Measurements from ENCODE around the gene AMIGO3. TPM values are rescaled to one million over a fixed set of nuclear protein-coding genes. Genes with fewer than 3 reads are reported as not detected.
A peak's percentile ranks its signal among the peaks of the same experiment; 100 is the strongest.

The AMIGO3 gene
- polyA plus RNA-seq, 1 donor, result 2.7 TPM

DNA sequence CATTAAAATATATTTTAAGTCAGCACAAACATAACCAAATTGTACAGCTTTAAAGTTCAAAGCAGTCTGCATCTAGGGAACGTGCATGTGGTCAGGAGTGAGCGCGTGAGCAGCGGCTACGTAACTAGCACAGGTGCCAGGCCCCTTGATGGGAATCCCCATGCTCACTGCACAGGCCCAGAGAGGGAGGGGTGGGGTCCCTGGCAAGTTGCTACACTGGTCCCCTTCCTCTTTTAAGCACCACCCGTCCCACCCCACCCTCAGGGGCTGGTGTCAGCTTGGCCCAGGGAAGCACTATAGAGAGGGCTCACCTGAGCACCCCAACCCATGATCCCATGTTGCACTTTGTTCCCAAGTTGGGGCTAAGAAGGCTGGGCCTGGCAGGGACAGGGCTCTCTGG lies 5.1 kb upstream of the AMIGO3 start:
- DNase-seq (ENCODE audit: low read depth), result no peak

DNA sequence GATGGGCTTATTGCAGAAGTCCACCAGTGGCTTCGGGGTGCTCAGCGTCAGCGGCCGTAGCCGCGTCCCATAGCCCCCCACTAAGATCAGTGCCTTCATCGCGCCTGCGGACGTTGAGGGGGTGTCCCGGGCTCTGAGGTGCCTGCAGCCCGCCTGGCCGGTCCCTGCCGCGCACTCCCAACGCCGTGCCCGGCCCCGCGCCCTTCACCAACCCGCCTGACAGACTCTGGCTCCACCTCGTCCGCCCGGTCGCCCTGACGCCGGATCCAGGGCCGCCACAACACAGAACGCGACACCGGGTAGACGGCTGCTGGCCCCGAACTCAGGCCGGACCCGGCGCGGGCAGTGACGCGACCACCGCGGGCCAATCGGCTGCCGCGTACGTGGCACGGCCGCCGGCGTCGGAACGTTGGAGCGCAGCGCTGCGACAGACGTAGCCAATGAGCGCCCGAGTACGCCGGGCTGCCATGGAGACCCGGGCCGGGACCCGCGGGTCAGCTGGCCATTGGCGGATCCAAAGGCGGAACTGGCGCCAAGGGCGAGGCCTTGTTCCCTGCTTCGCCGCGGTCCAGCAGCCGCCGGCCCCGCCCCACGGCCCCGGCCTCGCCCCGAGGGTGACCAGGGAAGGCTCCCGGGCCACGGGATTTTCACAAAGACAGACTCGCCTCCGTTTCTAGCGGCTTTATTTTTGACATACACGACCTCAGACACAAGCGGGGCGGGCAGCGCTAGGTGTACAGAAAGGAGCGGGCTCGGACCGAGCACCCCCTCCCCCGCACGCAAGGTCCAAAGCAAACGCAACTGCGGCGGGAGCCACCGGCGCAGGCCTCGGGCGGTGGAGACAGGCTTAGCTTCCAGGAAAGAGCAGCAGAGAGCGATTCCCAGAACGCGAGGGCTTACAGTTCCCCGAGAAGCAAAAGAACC lies 4.4 kb upstream of the AMIGO3 start, which contains the start of gene GMPPB:
Gene GMPPB (minus strand): TSS at position 324 of the 924 bp plus-strand sequence. CDS start 225 bp downstream, at position 99.
- DNase-seq (ENCODE audit: low read depth), result peak; percentile 93

DNA sequence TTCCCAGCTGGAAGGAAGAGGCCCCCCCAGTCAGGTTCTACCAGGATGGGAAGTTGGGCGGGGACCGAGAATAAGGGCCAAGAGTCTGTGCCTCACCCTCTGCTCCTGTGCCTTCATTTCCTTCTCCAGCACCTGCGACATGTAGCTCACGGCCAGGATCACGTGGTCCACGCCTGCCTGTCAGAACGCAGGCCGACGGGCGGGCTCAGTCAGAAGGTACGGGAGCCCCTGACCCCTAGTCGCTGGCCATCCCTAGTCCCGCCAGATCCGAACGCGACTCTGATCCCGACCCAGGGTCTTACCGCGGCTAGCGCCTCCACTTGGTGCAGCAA lies 3.8 kb upstream of the AMIGO3 start:
- no peak for DNase-seq (ENCODE audit: low read depth)

DNA sequence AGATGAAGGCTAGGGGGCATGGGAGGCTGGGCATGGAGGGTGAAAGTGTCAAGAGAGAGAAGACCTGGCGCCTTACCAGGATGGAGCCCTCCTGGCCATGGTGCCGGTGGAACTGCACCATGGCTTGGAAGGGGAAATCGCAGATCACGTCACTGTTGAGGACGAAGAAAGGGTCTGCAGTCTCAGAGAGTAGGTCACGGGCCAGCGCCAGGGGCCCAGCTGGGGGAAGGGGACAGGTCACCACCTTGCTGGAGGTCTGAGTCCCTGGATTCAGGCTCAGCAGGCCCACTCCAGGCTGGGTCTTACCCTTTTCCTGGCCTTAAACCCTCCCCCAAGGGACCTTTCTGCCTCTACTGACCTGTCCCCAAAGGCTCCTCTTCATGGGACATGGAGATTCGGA lies 3.4 kb upstream of the AMIGO3 start:
- no peak for DNase-seq (ENCODE audit: low read depth)

- no peak for DNase-seq (ENCODE audit: low read depth)
These were observed 2.7 kb upstream of the AMIGO3 start for GRCh38 chr3:49721896-49722781.

DNA sequence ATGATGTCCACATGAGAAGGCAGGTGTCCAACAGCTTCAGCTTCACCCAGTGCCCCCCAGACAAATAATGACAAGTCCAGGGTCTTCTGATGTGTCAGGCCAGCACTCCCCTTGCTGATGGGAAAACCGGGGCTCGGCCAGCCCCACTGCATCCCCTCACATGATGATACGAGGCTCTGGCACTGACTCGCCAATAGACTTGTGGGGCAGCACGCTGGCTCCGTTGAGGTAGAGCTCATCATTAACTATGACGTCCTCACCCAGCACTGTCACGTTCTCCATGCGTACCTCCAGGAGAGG lies 2.1 kb upstream of the AMIGO3 start:
- DNase-seq (ENCODE audit: low read depth), result no peak

- no peak for DNase-seq (ENCODE audit: low read depth)
These were observed 1.5 kb upstream of the AMIGO3 start for GRCh38 chr3:49720855-49721595.

GRCh38 chr3:49718858-49719213 lies 648 bp downstream of the AMIGO3 start:
- DNase-seq (ENCODE audit: low read depth), result no peak

DNA sequence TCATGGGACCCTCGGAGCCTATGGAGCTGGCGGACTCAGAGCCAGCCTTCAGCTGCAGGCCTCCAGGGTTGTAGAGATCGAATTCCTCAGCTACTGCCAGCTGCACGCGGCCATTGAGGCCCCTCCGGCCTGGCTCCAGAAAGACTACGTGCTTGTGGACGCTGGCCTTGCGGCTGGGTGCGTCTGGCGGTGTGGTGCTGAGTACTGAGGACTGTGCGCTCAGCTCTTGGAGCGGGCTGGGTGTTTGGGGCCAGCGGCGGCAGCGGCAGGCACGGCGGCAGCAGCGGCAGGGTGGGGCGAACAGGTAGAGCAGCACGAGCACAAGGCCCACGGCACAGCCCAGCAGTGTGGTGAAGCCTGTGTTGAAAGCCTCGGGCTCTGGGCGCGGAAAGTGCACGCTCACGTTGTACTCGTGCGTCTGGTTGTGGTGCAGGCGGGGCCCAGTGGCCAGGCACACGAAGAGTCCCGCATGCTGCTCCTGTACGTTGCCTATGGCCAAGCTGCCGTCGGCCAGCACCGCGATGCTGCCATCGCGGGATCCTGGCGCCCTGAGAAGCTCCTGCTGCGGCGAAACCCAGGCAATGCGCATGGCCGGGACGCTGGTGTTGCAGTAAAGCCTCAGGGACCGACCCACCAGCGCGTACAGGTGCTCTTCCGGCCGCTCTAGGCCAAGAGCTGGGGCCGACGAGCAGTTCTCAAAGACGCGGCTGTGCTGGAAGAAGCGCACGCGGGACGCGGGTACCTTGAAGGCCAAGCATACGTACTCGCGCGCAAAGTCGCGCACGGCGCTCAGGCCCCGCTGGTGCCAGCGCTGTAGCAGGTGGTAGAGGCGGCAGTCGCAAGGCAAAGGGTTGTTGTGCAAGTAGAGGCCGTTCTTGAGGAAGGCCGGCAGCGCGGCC lies 1.3 kb downstream of the AMIGO3 start:
- no peak for DNase-seq (ENCODE audit: low read depth)

GRCh38 chr3:49717211-49717958 lies 2.1 kb downstream of the AMIGO3 start:
- DNase-seq (ENCODE audit: low read depth), result no peak

DNA sequence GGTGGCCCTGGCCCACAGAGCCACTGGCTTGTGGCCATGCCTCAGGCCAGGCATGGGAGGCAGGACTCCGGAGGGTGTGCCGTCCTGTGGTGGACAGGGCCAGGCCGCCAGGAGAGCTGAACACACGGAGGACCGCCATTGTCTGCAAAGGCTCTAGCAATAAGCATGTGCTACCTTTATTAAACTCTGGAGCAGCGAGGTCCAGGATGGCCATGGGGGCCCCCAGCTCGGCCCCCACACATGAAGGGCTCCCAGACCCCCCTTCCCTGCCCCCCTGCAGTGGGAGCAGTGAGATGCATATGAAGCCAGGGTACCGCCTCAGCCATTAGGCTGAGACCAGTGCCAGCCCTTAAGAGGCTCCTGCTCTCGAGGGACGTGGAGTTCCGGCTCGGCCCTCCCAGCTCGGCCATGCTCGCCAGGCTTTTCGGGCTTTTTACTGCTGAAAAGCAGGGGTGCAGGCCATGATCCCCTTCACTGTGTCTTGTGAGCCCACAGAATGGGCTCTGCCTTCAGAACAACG lies 2.7 kb downstream of the AMIGO3 start:
- no peak for DNase-seq (ENCODE audit: low read depth)

- no peak for DNase-seq (ENCODE audit: low read depth)
These were observed 3.3 kb downstream of the AMIGO3 start for GRCh38 chr3:49716169-49716568.

DNA sequence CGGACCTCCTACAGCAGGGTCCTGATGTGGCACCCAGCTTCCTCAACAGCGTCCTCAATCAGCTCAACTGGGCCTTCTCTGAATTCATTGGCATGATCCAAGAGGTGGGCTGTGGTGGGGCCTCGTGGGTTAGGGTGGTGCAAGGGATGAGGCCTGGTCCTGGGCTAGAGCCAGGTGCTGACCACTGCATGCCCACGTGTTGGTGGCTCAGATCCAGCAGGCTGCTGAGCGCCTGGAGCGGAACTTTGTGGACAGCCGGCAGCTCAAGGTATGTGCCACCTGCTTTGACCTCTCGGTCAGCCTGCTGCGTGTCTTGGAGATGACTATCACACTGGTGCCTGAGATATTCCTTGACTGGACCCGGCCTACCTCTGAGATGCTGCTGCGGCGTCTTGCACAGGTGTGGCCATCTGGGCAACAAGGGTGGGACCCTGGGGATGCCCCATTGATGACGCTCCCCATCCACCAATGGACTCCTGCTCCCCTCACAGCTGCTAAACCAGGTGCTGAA lies 3.8 kb downstream of the AMIGO3 start:
- no peak for DNase-seq (ENCODE audit: low read depth)

GRCh38 chr3:49714728-49715550 lies 4.5 kb downstream of the AMIGO3 start:
- no peak for DNase-seq (ENCODE audit: low read depth)

GRCh38 chr3:49713336-49714105 lies 6.0 kb downstream of the AMIGO3 start:
- no peak for DNase-seq (ENCODE audit: low read depth)

GRCh38 chr3:49712631-49713317 lies 6.7 kb downstream of the AMIGO3 start:
- no peak for DNase-seq (ENCODE audit: low read depth)

DNA sequence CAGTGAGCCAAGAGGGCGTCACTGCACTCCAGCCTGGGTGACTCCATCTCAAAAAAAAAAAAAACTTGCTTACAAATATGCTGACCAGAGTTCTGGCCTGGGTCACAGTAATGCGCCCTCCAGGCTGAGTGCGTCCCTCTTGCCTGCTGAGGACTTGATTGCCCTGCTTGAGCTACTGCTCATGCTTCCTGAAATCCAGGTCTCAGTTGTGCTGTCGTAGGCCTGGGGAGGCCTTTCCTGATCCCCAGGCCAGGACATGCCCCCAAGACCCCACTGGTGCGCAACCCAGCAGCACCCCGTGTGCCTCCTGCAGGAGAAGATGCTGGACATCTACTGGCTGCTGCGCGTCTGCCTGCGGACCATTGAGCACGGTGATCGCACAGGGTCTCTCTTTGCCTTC lies 7.3 kb downstream of the AMIGO3 start:
- no peak for DNase-seq (ENCODE audit: low read depth)

DNA sequence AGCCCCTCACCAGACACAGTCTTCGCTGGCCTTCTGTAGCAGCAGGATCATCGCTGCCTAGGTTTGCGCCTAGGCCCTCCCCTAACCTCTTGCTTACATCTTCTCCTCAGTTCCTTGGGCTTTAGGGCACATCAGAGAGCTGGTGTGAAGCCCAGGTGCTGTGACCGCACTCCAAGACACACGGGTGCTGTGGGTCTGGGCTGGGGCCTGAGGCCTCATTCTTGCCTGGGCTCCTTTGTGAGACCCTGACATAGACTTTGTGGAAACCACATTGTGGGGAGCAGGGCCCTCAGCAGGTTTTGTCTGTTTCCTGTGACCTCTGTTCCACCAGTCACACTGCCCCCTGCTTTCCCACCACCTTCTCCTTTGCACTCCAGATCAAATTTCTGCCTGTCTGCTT lies 8.0 kb downstream of the AMIGO3 start:
- DNase-seq (ENCODE audit: low read depth), result no peak

All from forelimb muscle (tissue), 1 donor.